Lower leg skin (tissue), 4 donors: ENCODE measurements around the gene HHLA2. TPM values are rescaled to one million over a fixed set of nuclear protein-coding genes. Genes with fewer than 3 reads are reported as not detected.

ENCODE experiments used
- DNase-seq, 2 donors: peaks; one replicate each; pipeline ENCODE4 v3.0.0-alpha.2; 2019; ENCODE audit warnings: low spot score in 2 of 2
- H3K4me3 ChIP-seq: fragments of 200-600 bp; sonication (generic); 2 replicates; pipeline ENCODE4 v1.5.1; 2017; ENCODE audit warnings: mild to moderate bottlenecking, low read depth; ENCODE audit not compliant: poor library complexity, severe bottlenecking
- POLR2A ChIP-seq, 2 donors: fragments of 450-650 bp; IDR thresholded peaks; one replicate each; pipeline ENCODE4 v1.6.1; 2016 to 2017; ENCODE audit warnings: antibody characterized with exemption in 2 of 2, mild to moderate bottlenecking in 1 of 2, moderate library complexity in 1 of 2
- WGBS, 2 donors: methylation state at CpG; one replicate each; pipeline ENCODE4 v1.1.5; 2018; 5-methylcytosine and 5-hydroxymethylcytosine counted together
- intact Hi-C: fragments of 100-400 bp; cut with DNase I; formaldehyde crosslinking; loops from one replicate; pipeline ENCODE4 v1.15.0; 2023; ENCODE audit warnings: low total_unique reads
- total RNA-seq, 4 donors: library from RNA; depleted of rRNA; stranded (reverse); fragments of >200 nt; gene quantifications; one replicate each; pipeline ENCODE4 v1.1.0, GENCODE V29; 2016
- TF ChIP-seq, protein P1 (sequence below), 3 donors: fragments of 450-650 bp; IDR thresholded peaks; one replicate each; pipeline ENCODE4 v1.5.1; 2016; ENCODE audit warnings: antibody characterized with exemption in 3 of 3, mild to moderate bottlenecking in 3 of 3, moderate library complexity in 2 of 3

Gene HHLA2
- total RNA-seq, 4 donors from 2014 or later, result not detected

DNA sequence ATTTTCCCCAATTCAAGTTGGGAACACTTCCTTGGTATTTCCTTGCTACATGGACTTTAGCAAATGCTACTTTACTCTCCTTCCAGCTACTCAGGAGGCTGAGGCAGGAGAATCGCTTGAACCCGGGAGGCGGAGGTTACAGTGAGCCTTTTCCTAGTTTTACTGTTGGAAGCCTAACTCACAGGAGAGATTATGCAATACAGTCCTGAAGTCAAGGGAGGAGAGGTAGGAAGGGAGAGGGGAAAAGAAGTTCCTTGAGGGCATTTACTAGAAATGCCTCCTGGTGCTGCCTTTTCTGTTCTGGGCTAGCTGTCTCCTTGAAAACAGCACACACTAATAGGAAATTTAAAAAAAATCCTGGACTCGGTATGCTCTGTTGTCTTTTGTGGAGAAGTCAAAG lies 6.2 kb downstream of the HHLA2 start:
- WGBS, 2 donors, result 90 to 93% methylated on average over 4 of the region's 4 CpGs
- no peak overlapping the region for H3K4me3 ChIP-seq
- no peak for TF ChIP-seq POLR2A (IDR thresholded peaks at IDR 0.05)
- TF ChIP-seq, protein P1, sequence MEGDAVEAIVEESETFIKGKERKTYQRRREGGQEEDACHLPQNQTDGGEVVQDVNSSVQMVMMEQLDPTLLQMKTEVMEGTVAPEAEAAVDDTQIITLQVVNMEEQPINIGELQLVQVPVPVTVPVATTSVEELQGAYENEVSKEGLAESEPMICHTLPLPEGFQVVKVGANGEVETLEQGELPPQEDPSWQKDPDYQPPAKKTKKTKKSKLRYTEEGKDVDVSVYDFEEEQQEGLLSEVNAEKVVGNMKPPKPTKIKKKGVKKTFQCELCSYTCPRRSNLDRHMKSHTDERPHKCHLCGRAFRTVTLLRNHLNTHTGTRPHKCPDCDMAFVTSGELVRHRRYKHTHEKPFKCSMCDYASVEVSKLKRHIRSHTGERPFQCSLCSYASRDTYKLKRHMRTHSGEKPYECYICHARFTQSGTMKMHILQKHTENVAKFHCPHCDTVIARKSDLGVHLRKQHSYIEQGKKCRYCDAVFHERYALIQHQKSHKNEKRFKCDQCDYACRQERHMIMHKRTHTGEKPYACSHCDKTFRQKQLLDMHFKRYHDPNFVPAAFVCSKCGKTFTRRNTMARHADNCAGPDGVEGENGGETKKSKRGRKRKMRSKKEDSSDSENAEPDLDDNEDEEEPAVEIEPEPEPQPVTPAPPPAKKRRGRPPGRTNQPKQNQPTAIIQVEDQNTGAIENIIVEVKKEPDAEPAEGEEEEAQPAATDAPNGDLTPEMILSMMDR (IDR thresholded peaks at IDR 0.05), result no peak
- intact Hi-C loops, result no loop called here
- DNase-seq, result no peak

DNA sequence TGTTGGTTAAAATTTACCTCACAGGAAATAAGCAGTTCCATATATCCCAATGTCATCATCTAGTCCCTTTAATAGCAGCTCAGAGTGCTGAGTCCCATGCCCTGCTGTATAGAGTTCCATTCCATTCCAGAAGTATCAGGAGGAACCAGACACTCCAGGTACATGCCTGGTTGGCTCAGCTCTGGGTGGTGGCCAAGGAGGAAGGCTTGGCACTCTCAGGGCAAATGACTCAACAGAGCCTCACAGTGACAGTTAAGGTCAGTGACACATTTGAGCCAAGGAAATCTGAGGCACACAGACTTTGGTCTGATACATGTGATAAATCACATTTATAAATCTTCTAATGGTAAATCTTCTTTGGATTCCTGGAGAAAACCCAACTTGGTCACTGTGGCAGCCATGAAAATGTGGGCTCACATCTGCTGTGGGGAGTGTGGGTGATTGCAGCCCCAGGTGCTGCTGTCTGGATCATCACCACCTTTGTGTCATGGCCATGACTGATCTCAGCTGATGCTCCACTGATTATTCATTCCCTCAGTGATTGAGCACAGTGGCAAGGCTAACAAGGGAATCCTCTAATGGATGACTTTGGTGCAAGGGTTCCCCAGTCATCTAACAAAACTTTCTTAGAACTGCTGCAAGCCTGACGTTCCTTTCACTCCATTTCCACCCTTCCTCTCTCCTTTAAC lies 9.3 kb downstream of the HHLA2 start:
- 58 to 68% methylated on average over 1 of the region's 1 CpG for WGBS, 2 donors
- TF ChIP-seq, protein P1 (IDR thresholded peaks at IDR 0.05), result no peak
- TF ChIP-seq POLR2A (IDR thresholded peaks at IDR 0.05), result no peak
- intact Hi-C loops, result no loop called here
- no peak overlapping the region for H3K4me3 ChIP-seq
- DNase-seq, result no peak

DNA sequence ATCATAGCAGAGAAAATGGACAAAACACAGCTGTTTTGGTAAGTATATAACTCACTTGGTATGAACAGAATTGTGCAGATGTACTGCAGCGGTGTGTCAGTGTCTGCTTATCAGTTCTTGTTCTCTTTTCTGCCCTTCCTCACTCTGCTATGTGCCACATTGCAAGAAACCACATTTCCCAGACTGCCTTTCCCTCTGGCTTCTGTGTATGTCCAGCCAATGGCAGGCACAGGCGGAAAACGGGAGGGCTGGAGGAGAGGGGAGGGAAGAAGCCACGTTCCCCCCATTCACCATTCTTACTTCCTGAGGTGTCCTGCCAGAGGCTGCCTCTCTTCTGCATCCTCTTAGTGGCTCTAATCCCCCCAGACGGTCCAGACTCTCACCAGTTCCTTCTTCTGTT lies 15.4 kb downstream of the HHLA2 start:
- no peak overlapping the region for H3K4me3 ChIP-seq
- TF ChIP-seq POLR2A (IDR thresholded peaks at IDR 0.05), result no peak
- TF ChIP-seq, protein P1 (IDR thresholded peaks at IDR 0.05), result no peak
- WGBS, 2 donors, result 60 to 62% methylated on average over 5 of the region's 5 CpGs
- intact Hi-C loops, result no loop called here
- no peak for DNase-seq

DNA sequence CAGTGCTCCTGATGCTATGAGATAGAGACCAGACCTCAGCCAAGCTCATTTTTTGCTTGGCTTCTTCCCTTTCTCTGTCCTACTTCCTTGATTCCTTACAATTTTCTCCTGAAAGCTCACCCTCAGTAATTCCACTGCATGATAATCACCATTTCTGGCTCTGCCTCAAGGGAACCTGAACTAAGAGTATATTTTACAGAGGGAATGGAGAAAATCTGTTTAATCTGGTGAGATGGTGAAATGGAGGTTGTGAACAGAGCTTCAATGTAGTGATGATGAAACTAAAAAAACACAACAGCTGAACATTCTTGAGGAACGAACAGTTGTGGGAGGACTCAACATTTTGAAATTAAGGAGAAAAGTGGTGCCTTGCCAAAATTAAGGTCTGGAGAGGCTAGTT lies 16.3 kb downstream of the HHLA2 start:
- 47 to 55% methylated on average over 1 of the region's 1 CpG for WGBS, 2 donors
- no peak overlapping the region for H3K4me3 ChIP-seq
- TF ChIP-seq, protein P1 (IDR thresholded peaks at IDR 0.05), result no peak
- no peak for TF ChIP-seq POLR2A (IDR thresholded peaks at IDR 0.05)
- intact Hi-C loops, result no loop called here
- DNase-seq, result no peak

DNA sequence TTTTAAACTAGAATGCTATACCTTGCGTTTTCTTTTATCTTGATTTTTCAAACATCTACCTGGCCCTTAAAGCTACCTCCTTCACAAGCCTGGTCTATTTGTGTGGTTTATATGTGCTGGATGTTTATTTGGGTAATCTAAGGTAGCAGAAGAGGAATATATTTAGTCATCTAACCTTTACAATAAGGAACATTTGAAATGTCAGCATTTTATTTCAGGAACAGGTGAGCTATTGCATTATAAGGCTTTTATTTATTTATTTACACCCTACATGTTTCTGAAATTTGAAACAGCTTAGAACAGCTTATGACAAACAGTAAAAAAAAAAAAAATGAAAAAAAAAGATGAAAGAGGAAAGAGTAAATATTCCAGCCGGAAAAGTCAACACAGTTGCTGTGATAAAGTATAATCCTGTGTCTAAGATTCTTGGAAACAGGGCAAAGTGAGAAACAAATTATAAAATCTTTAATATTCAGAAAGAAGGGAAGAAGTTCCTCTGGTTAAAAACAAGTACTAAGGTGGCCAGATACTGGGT lies 19.5 kb downstream of the HHLA2 start:
- TF ChIP-seq POLR2A (IDR thresholded peaks at IDR 0.05), result no peak
- TF ChIP-seq, protein P1 (IDR thresholded peaks at IDR 0.05), result no peak
- WGBS, 2 donors, result 83 to 88% methylated on average over 2 of the region's 2 CpGs
- intact Hi-C loops, result no loop called here

More for the DNA sequence above, 19.5 kb downstream of the HHLA2 start:
- no peak for DNase-seq
- H3K4me3 ChIP-seq, result no peak overlapping the region
